K562 (cell line): ENCODE data around the gene RCSD1. TPM values are rescaled to one million over a fixed set of nuclear protein-coding genes. Genes with fewer than 3 reads are reported as not detected.

Experiments used
- BCOR ChIP-seq: fragments of 450-650 bp; IDR thresholded peaks from 2 replicates; pipeline ENCODE4 v1.6.1; 2016
- CBX1 ChIP-seq: sonication (generic); IDR thresholded peaks from 2 replicates; pipeline ENCODE4 v1.6.1; 2016; ENCODE audit warnings: antibody characterized with exemption, low read depth, mild to moderate bottlenecking
- CBX5 ChIP-seq: IDR thresholded peaks from 2 replicates; pipeline ENCODE4 v1.6.1; 2014; ENCODE audit warnings: low read depth, borderline replicate concordance
- ELF2 ChIP-seq: fragments of 250-450 bp; sonication (Bioruptor Pico); IDR thresholded peaks from 2 replicates; pipeline ENCODE4 v1.5.0; 2021; ENCODE audit warnings: mild to moderate bottlenecking
- KDM1A ChIP-seq, 2 experiments: fragments of 450-650 bp; IDR thresholded peaks; 2 replicates each; pipeline ENCODE4 v1.6.1; 2016; ENCODE audit warnings: mild to moderate bottlenecking in 2 of 2
- MGA ChIP-seq: fragments of 450-650 bp; IDR thresholded peaks from 2 replicates; pipeline ENCODE4 v1.6.1; 2016; ENCODE audit warnings: mild to moderate bottlenecking, moderate library complexity
- NCOA4 ChIP-seq: fragments of 450-650 bp; IDR thresholded peaks from 2 replicates; pipeline ENCODE4 v1.6.1; 2018; ENCODE audit warnings: mild to moderate bottlenecking; ENCODE audit not compliant: partially characterized antibody
- NFE2 ChIP-seq: IDR thresholded peaks from 2 replicates; pipeline ENCODE4 v1.6.1; 2014; ENCODE audit warnings: antibody characterized with exemption, low read depth
- RFX7 ChIP-seq: fragments of 250-450 bp; sonication (Bioruptor Pico); IDR thresholded peaks from 2 replicates; pipeline ENCODE4 v1.5.1; 2021; ENCODE audit warnings: mild to moderate bottlenecking
- ZKSCAN3 ChIP-seq: fragments of 250-450 bp; sonication (Bioruptor Pico); IDR thresholded peaks from 2 replicates; pipeline ENCODE4 v1.4.0; 2020
- ZNF24 ChIP-seq: fragments of 450-650 bp; IDR thresholded peaks from 2 replicates; pipeline ENCODE4 v1.6.1; 2016
- ZNF263 ChIP-seq: sonication (generic); formaldehyde crosslinking; IDR thresholded peaks from 2 replicates; pipeline ENCODE4 v1.8.0; 2022; ENCODE audit warnings: mild to moderate bottlenecking, missing genetic modification reagents, borderline replicate concordance
- ZNF395 ChIP-seq: fragments of 200-800 bp; sonication (Bioruptor generic); IDR thresholded peaks from 2 replicates; pipeline ENCODE4 v1.6.1; 2017; ENCODE audit warnings: missing genetic modification characterization, missing compliant biosample characterization
- ZNF431 ChIP-seq: sonication (generic); formaldehyde crosslinking; IDR thresholded peaks from 2 replicates; pipeline ENCODE4 v1.8.0; 2022; ENCODE audit warnings: mild to moderate bottlenecking, missing genetic modification reagents
- ZSCAN29 ChIP-seq: fragments of 450-650 bp; IDR thresholded peaks from 2 replicates; pipeline ENCODE4 v1.6.1; 2017
- ZSCAN32 ChIP-seq: fragments of 450-650 bp; formaldehyde crosslinking; IDR thresholded peaks from 2 replicates; pipeline ENCODE4 v1.4.0; 2020; ENCODE audit warnings: mild to moderate bottlenecking, moderate library complexity
- polyA plus RNA-seq, 8 experiments: library from polyadenylated mRNA; depleted of rRNA in 4 of 8; stranded (reverse) in 5 of 8; unstranded in 3 of 8; fragments of >200 nt; fragmentation: Nextera tagmentation in 2 of 8; fragmentation: Illumina TruSeq in 1 of 8; extraction: Ambion mirVana in 2 of 8; extraction: Trizol in 1 of 8; gene quantifications; 2 replicates each; pipeline versions ENCODE4 v1.2.1 to v1.2.3, GENCODE V29; 2011 to 2014; ENCODE audit warnings: inconsistent platforms in 1 of 8, missing spikeins in 1 of 8
- total RNA-seq, 7 experiments: library from RNA; depleted of rRNA in 6 of 7; stranded (reverse); fragments of >200 nt in 6 of 7; fragmentation: Illumina TruSeq in 2 of 7; extraction: Trizol in 2 of 7; gene quantifications; 2 replicates each; pipeline versions ENCODE4 v1.2.1 to v1.2.3, GENCODE V29; 2011 to 2021; ENCODE audit warnings: low replicate concordance in 1 of 7

Gene RCSD1
- total and polyA plus RNA-seq, 9 of the 15 experiments (the other 6 are each of a cell fraction or from before 2014, with no cell fraction given): 7.8 to 69.8 (median 45.3) TPM

GRCh38 chr1:167629681-167630567 lies at the start of gene RCSD1 (continued):
- TF ChIP-seq ZSCAN32 (CRISPR knock-in tag) (no peak), ZNF24 (0 out of 2 replicates have a peak, but pooled peaks have one; percentile 58), ZNF263 (CRISPR knock-in tag) (peak; percentile 96), ZNF395 (CRISPR knock-in tag) (0 out of 2 replicates have a peak, but pooled peaks have one; percentile 37), NCOA4 (no peak), MGA (peak; percentile 88), ELF2 (0 out of 2 replicates have a peak, but pooled peaks have one; percentile 29), ZKSCAN3 (no peak), RFX7 (CRISPR knock-in tag) (no peak), CBX5 (no peak), CBX1 (peak; percentile 68; the same call in 1 of the 2 replicates), KDM1A (IDR thresholded peaks at IDR 0.05) (no peak; a peak in 1 of 4 replicates), BCOR (peak; percentile 59), ZSCAN29 (peak; percentile 44; the same call in 1 of the 2 replicates), NFE2 (no peak; the same call in 1 of the 2 replicates), ZNF431 (CRISPR knock-in tag) (peak; percentile 49; the same call in 1 of the 2 replicates)
